ENCODE data around the gene KCNQ1OT1. TPM values are rescaled to one million over a fixed set of nuclear protein-coding genes. Genes with fewer than 3 reads are reported as not detected.
A peak's percentile ranks its signal among the peaks of the same experiment; 100 is the strongest.

Gene KCNQ1OT1
- polyA plus RNA-seq, 1 of the 3 experiments (the other 2 are of a cell fraction): 0.03 TPM

GRCh38 chr11:2728128-2728662 is 28.4 kb upstream of the KCNQ1OT1 start:
- ChIA-PET CTCF (interaction anchor here (1.6 to 3.4 kb wide), 4 partner anchors 9 to 195 kb away, joined by 3 to 10 read pairs (median 5); partner anchors contain the start of gene CDKN1C), POLR2A (interaction anchor here (0.9 to 1.1 kb wide), 2 partner anchors 29 to 157 kb away, joined by 3 to 7 read pairs; partner anchors contain the start of genes CDKN1C and KCNQ1OT1)

More at GRCh38 chr11:2728128-2728662, 28.4 kb upstream of the KCNQ1OT1 start:
- no peaks in the 10 kb centered on the region for H4K20me1 ChIP-seq (ENCODE audit: insufficient read depth)
- no peaks in the 10 kb centered on the region for H3F3A ChIP-seq (replicated peaks; ENCODE audit: insufficient read depth)
- H3K4me1 ChIP-seq (ENCODE audit: control insufficient read depth in 1 of 2, insufficient read depth in 2 of 2, low read depth in 1 of 2, low read length in 1 of 2): peaks cover 0 to 47% of the 10 kb centered on the region in 2 experiments; a peak in 1 of 4 replicates
- no peaks in the 10 kb centered on the region for H3K9me2 ChIP-seq
- no peak for TF ChIP-seq EP300 (IDR thresholded peaks at IDR 0.05; ENCODE audit: borderline replicate concordance in 1 of 2, low read depth in 1 of 2, low read length in 1 of 2)
- TF ChIP-seq PBX3 (IDR thresholded peaks at IDR 0.05): no peak
- TF ChIP-seq USF1 (IDR thresholded peaks at IDR 0.05; ENCODE audit: borderline replicate concordance, low read depth): no peak
- no peak for TF ChIP-seq NRF1 (IDR thresholded peaks at IDR 0.05; ENCODE audit: low read depth, low read length)
- no peak for TF ChIP-seq RFX5 (IDR thresholded peaks at IDR 0.05; ENCODE audit: low read length)
- TF ChIP-seq ZBTB33 (IDR thresholded peaks at IDR 0.05; ENCODE audit: borderline replicate concordance, low read depth): no peak
- no peak for TF ChIP-seq RXRA (IDR thresholded peaks at IDR 0.05; ENCODE audit: borderline replicate concordance, low read depth)
- no peak for TF ChIP-seq JUND (IDR thresholded peaks at IDR 0.05)
- no peak for TF ChIP-seq EZH2phosphoT487 (IDR thresholded peaks at IDR 0.05; ENCODE audit: borderline replicate concordance, low read depth)
- TF ChIP-seq IRF3 (IDR thresholded peaks at IDR 0.05; ENCODE audit: low read depth, low read length): no peak
- TF ChIP-seq POLR2AphosphoS5 (IDR thresholded peaks at IDR 0.05; ENCODE audit: low read depth, low read length): no peak
- no peak for TF ChIP-seq FOXJ3 (CRISPR knock-in tag; IDR thresholded peaks at IDR 0.05)
- TF ChIP-seq REST (IDR thresholded peaks at IDR 0.05; ENCODE audit: low read depth, low read length): no peak
- H3K27ac ChIP-seq (ENCODE audit: low read depth in 2 of 2, low read length in 1 of 2): peak overlapping the region in 1 of 2 experiments; percentile 78; a peak in 2 of 4 replicates
- H3K4me2 ChIP-seq: no peak overlapping the region
- H3K9me3 ChIP-seq: no peaks in the 10 kb centered on the region
- no peak overlapping the region for H3K4me3 ChIP-seq (ENCODE audit: low read depth in 2 of 2, low read length in 1 of 2)
- no peak overlapping the region for H3K9ac ChIP-seq
- no peak for DNase-seq
- no peaks in the 10 kb centered on the region for H3K79me2 ChIP-seq (ENCODE audit: insufficient read depth)
- H2AFZ ChIP-seq (ENCODE audit: low read depth): no peak overlapping the region
- H3K27me3 ChIP-seq (ENCODE audit: insufficient read depth): no peaks in the 10 kb centered on the region
- WGBS (ENCODE audit: low lambda C conversion rate): 48% methylated on average over 7 of the region's 17 CpGs
- no peaks in the 10 kb centered on the region for H3K36me3 ChIP-seq (replicated peaks in 1 of 2; ENCODE audit: control insufficient read depth in 1 of 2, insufficient read depth in 2 of 2, low read length in 1 of 2)

All from SK-N-SH (cell line).